Stomach (tissue), 9 donors: ENCODE measurements around the gene GLYR1. TPM values are rescaled to one million over a fixed set of nuclear protein-coding genes. Genes with fewer than 3 reads are reported as not detected.

ENCODE experiments used
- DNase-seq, 2 donors: peaks; one replicate each; pipeline versions ENCODE4 v3.0.0 to v3.0.0-alpha.2; 2013 to 2019
- H3K27ac ChIP-seq, 5 donors: fragments of 200-600 bp in 4 of 5; sonication (generic) in 4 of 5; one replicate each; pipeline ENCODE4 v1.5.1; 2013 to 2019; ENCODE audit warnings: mild to moderate bottlenecking in 1 of 5, moderate library complexity in 1 of 5
- H3K27me3 ChIP-seq, 3 donors: fragments of 200-600 bp; sonication (generic); one replicate each; pipeline ENCODE4 v1.5.1; 2017 to 2019; ENCODE audit warnings: mixed run types in 1 of 3
- H3K36me3 ChIP-seq, 4 donors: fragments of 200-600 bp; sonication (generic); 1 replicate in 3 of 4; 2 replicates in 1 of 4; pipeline ENCODE4 v1.5.1; 2016 to 2019
- H3K4me1 ChIP-seq, 4 donors: fragments of 200-600 bp; sonication (generic); one replicate each; pipeline ENCODE4 v1.5.1; 2016 to 2019
- H3K4me3 ChIP-seq, 4 donors: fragments of 200-600 bp; sonication (generic) in 3 of 4; one replicate each; pipeline ENCODE4 v1.5.1; 2016 to 2019; ENCODE audit warnings: mild to moderate bottlenecking in 1 of 4
- H3K9me3 ChIP-seq, 4 donors: fragments of 200-600 bp; sonication (generic); one replicate each; pipeline ENCODE4 v1.5.1; 2016 to 2019
- CTCF ChIP-seq, 7 experiments: fragments of 450-650 bp in 4 of 7; fragments of 200-600 bp in 3 of 7; sonication (generic) in 3 of 7; IDR thresholded peaks; one replicate each; pipeline ENCODE4 v1.5.1; 2016 to 2019; ENCODE audit warnings: antibody characterized with exemption in 7 of 7, control low read depth in 2 of 7, mild to moderate bottlenecking in 1 of 7
- EP300 ChIP-seq: sonication (generic); formaldehyde crosslinking; IDR thresholded peaks from one replicate; pipeline ENCODE4 v1.6.1; 2017; ENCODE audit warnings: antibody characterized with exemption
- POLR2A ChIP-seq, 4 donors: fragments of 450-650 bp; IDR thresholded peaks; one replicate each; pipeline ENCODE4 v1.6.1; 2016; ENCODE audit warnings: antibody characterized with exemption in 4 of 4, control low read depth in 2 of 4, mild to moderate bottlenecking in 1 of 4, moderate library complexity in 1 of 4
- POLR2AphosphoS5 ChIP-seq, 3 donors: sonication (generic); formaldehyde crosslinking; IDR thresholded peaks; one replicate each; pipeline ENCODE4 v1.6.1; 2016; ENCODE audit warnings: antibody characterized with exemption in 3 of 3
- WGBS, 5 donors: extraction: QIAGEN DNeasy Blood & Tissue Kit in 3 of 5; methylation state at CpG; one replicate each; pipeline versions ENCODE4 v1.1.5 to v1.1.7; 2013 to 2018; 5-methylcytosine and 5-hydroxymethylcytosine counted together
- intact Hi-C: fragments of 100-400 bp; cut with DNase I; formaldehyde crosslinking; loops from one replicate; pipeline ENCODE4 v1.15.1; 2023; ENCODE audit warnings: low total_unique reads
- polyA plus RNA-seq, 3 donors: library from polyadenylated mRNA; stranded (reverse); fragments of 200-250 nt; gene quantifications; one replicate each; pipeline ENCODE4 v1.2.3, GENCODE V29; 2013
- total RNA-seq, 5 donors: library from RNA; depleted of rRNA; stranded (reverse); fragments of >200 nt; gene quantifications; one replicate each; pipeline versions ENCODE4 v1.1.0 to v1.2.3, GENCODE V29; 2014 to 2016
- donor health status: healthy with polysubstance abuse.
- donor health status: Bipolar disorder and iron deficiency.
- donor health status: healthy.

Gene GLYR1
- total and polyA plus RNA-seq, 8 donors = 29.3 to 187 (median 62.8) TPM

GRCh38 chr16:4840984-4841383 lies 6.1 kb downstream of the GLYR1 start:
- H3K9me3 ChIP-seq = no peaks in the 10 kb centered on the region
- H3K27me3 ChIP-seq = no peaks in the 10 kb centered on the region
- DNase-seq = no peak
- TF ChIP-seq CTCF (IDR thresholded peaks at IDR 0.05) (no peak), POLR2AphosphoS5 (IDR thresholded peaks at IDR 0.05) (no peak), EP300 (no peak), POLR2A (IDR thresholded peaks at IDR 0.05) (no peak)
- 74 to 78% (median 77%) methylated on average over 5 of the region's 5 CpGs for WGBS, 5 donors
- peaks cover 9 to 21% (median 11%) of the 10 kb centered on the region in 4 donors for H3K4me1 ChIP-seq
- peaks cover 70 to 97% (median 94%) of the 10 kb centered on the region in 4 donors for H3K36me3 ChIP-seq
- no peak overlapping the region for H3K27ac ChIP-seq
- H3K4me3 ChIP-seq = no peak overlapping the region
- intact Hi-C loops = no loop called here

- TF ChIP-seq POLR2A (IDR thresholded peaks at IDR 0.05) = no peak
- TF ChIP-seq POLR2AphosphoS5 (IDR thresholded peaks at IDR 0.05) = no peak
- no peak for TF ChIP-seq CTCF (IDR thresholded peaks at IDR 0.05)
- no peak for TF ChIP-seq EP300
- peaks cover 69 to 100% (median 97%) of the 10 kb centered on the region in 4 donors for H3K36me3 ChIP-seq
Observed at GRCh38 chr16:4839942-4840341, 7.1 kb downstream of the GLYR1 start.

GRCh38 chr16:4837733-4838501 lies 9.2 kb downstream of the GLYR1 start:
- no peaks in the 10 kb centered on the region for H3K27me3 ChIP-seq
- no peaks in the 10 kb centered on the region for H3K9me3 ChIP-seq
- H3K4me1 ChIP-seq = peaks cover 8 to 18% (median 14%) of the 10 kb centered on the region in 4 donors
- TF ChIP-seq CTCF (IDR thresholded peaks at IDR 0.05) (no peak), EP300 (no peak), POLR2AphosphoS5 (IDR thresholded peaks at IDR 0.05) (no peak), POLR2A (IDR thresholded peaks at IDR 0.05) (no peak)
- H3K36me3 ChIP-seq = peaks cover 55 to 97% (median 89%) of the 10 kb centered on the region in 4 donors
- intact Hi-C loops = no loop called here
- no peak overlapping the region for H3K27ac ChIP-seq
- DNase-seq = no peak
- no peak overlapping the region for H3K4me3 ChIP-seq
- WGBS, 5 donors = 83 to 90% (median 88%) methylated on average over 13 of the region's 13 CpGs

More at GRCh38 chr16:4839942-4840341, 7.1 kb downstream of the GLYR1 start:
- no peak for DNase-seq
- H3K27ac ChIP-seq = no peak overlapping the region
- H3K4me3 ChIP-seq = no peak overlapping the region
- peaks cover 0 to 11% (median 1%) of the 10 kb centered on the region in 4 donors for H3K4me1 ChIP-seq
- H3K27me3 ChIP-seq = no peaks in the 10 kb centered on the region
- 86 to 90% (median 86%) methylated on average over 5 of the region's 5 CpGs for WGBS, 5 donors
- intact Hi-C loops = no loop called here
- H3K9me3 ChIP-seq = no peaks in the 10 kb centered on the region

- H3K27ac ChIP-seq = no peak overlapping the region
- no peaks in the 10 kb centered on the region for H3K9me3 ChIP-seq
- peaks cover 50 to 97% (median 89%) of the 10 kb centered on the region in 4 donors for H3K36me3 ChIP-seq
- TF ChIP-seq EP300 = no peak
- TF ChIP-seq POLR2AphosphoS5 (IDR thresholded peaks at IDR 0.05) = no peak
- TF ChIP-seq CTCF (IDR thresholded peaks at IDR 0.05) = no peak
- TF ChIP-seq POLR2A (IDR thresholded peaks at IDR 0.05) = no peak
- peaks cover 9 to 30% (median 20%) of the 10 kb centered on the region in 4 donors for H3K4me1 ChIP-seq
- 77 to 89% (median 81%) methylated on average over 2 of the region's 2 CpGs for WGBS, 5 donors
- no peaks in the 10 kb centered on the region for H3K27me3 ChIP-seq
- no peak overlapping the region for H3K4me3 ChIP-seq
- intact Hi-C loops = no loop called here
- DNase-seq = no peak
Observed at GRCh38 chr16:4836727-4837126, 10.4 kb downstream of the GLYR1 start.
